GDM1 (cell line): ENCODE results near the gene EIF2AK3.
"Not testable (repeated sequence)": the region's sequence is repeated elsewhere in the genome, so short reads cannot be mapped to it uniquely, and the experiment has no call there.

Experiments
- DNase-seq: peaks from one replicate; lab custom pipeline; 2025; lab: John Stamatoyannopoulos, UW

EIF2AK3 gene

GRCh38 chr2:88596141-88596830, 31.0 kb downstream of the EIF2AK3 start:
- no peak for DNase-seq

- DNase-seq = no peak
Measured at GRCh38 chr2:88591698-88592097, 35.6 kb downstream of the EIF2AK3 start.

- peak; percentile 2 for DNase-seq
Measured at GRCh38 chr2:88590998-88591613, 36.2 kb downstream of the EIF2AK3 start.

- no peak for DNase-seq
Measured at GRCh38 chr2:88585969-88586368, 41.3 kb downstream of the EIF2AK3 start.

- no peak for DNase-seq
Measured at GRCh38 chr2:88582030-88582429, 45.2 kb downstream of the EIF2AK3 start.

GRCh38 chr2:88580088-88580487, 47.2 kb downstream of the EIF2AK3 start:
- DNase-seq = no peak

- no peak for DNase-seq
Measured at GRCh38 chr2:88575630-88576029, 51.6 kb downstream of the EIF2AK3 start.

- DNase-seq = no peak
Measured at GRCh38 chr2:88575051-88575450, 52.2 kb downstream of the EIF2AK3 start.

- no peak for DNase-seq
Measured at GRCh38 chr2:88574445-88574844, 52.8 kb downstream of the EIF2AK3 start.

- DNase-seq = no peak
Measured at GRCh38 chr2:88568179-88568578, 59.1 kb downstream of the EIF2AK3 start.

- DNase-seq = no peak
Measured at GRCh38 chr2:88564402-88564801, 62.9 kb downstream of the EIF2AK3 start.

GRCh38 chr2:88563129-88563528, 64.1 kb downstream of the EIF2AK3 start:
- no peak for DNase-seq

- DNase-seq = no peak
Measured at GRCh38 chr2:88561646-88562388, 65.4 kb downstream of the EIF2AK3 start.

GRCh38 chr2:88560619-88561307, 66.5 kb downstream of the EIF2AK3 start:
- no peak for DNase-seq

GRCh38 chr2:88557290-88557689, 70.0 kb downstream of the EIF2AK3 start:
- DNase-seq = no peak

GRCh38 chr2:88556026-88556425, 71.2 kb downstream of the EIF2AK3 start:
- no peak for DNase-seq

GRCh38 chr2:88554189-88554588, 73.1 kb downstream of the EIF2AK3 start:
- no peak for DNase-seq

- DNase-seq = no peak
Measured at GRCh38 chr2:88549616-88550292, 77.5 kb downstream of the EIF2AK3 start.

- DNase-seq = not testable (repeated sequence)
Measured at GRCh38 chr2:88546291-88546690, 81.0 kb downstream of the EIF2AK3 start.

GRCh38 chr2:88545118-88545517, 82.1 kb downstream of the EIF2AK3 start:
- DNase-seq = no peak

GRCh38 chr2:88543541-88544057, 83.7 kb downstream of the EIF2AK3 start:
- DNase-seq = no peak

- DNase-seq = no peak
Measured at GRCh38 chr2:88542668-88543067, 84.6 kb downstream of the EIF2AK3 start.
